GM13976 (cell line): ENCODE data around the gene PRRG3.

Source experiments
- DNase-seq: peaks from one replicate; pipeline ENCODE4 v3.0.0; 2012; ENCODE audit warnings: low spot score
- in situ Hi-C: fragments of 300-500 bp; cut with MboI; formaldehyde crosslinking; loops from one replicate; pipeline ENCODE4 v1.12.0; 2022; ENCODE audit warnings: low sequenced_read_pairs, mixed read lengths, inconsistent platforms; ENCODE audit not compliant: unreplicated experiment
- TF ChIP-seq, protein P1 (sequence below): IDR thresholded peaks from 2 replicates; pipeline ENCODE4 v1.5.1; 2012; ENCODE audit warnings: borderline replicate concordance, mild to moderate bottlenecking; ENCODE audit not compliant: insufficient read depth; ENCODE audit errors: extremely low read depth, missing control alignments, control extremely low read depth

Gene PRRG3

GRCh38 chrX:151699746-151700145 is 4.5 kb downstream of the PRRG3 start:
- in situ Hi-C loops: no loop called here
- TF ChIP-seq, protein P1, sequence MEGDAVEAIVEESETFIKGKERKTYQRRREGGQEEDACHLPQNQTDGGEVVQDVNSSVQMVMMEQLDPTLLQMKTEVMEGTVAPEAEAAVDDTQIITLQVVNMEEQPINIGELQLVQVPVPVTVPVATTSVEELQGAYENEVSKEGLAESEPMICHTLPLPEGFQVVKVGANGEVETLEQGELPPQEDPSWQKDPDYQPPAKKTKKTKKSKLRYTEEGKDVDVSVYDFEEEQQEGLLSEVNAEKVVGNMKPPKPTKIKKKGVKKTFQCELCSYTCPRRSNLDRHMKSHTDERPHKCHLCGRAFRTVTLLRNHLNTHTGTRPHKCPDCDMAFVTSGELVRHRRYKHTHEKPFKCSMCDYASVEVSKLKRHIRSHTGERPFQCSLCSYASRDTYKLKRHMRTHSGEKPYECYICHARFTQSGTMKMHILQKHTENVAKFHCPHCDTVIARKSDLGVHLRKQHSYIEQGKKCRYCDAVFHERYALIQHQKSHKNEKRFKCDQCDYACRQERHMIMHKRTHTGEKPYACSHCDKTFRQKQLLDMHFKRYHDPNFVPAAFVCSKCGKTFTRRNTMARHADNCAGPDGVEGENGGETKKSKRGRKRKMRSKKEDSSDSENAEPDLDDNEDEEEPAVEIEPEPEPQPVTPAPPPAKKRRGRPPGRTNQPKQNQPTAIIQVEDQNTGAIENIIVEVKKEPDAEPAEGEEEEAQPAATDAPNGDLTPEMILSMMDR: no peak

DNA sequence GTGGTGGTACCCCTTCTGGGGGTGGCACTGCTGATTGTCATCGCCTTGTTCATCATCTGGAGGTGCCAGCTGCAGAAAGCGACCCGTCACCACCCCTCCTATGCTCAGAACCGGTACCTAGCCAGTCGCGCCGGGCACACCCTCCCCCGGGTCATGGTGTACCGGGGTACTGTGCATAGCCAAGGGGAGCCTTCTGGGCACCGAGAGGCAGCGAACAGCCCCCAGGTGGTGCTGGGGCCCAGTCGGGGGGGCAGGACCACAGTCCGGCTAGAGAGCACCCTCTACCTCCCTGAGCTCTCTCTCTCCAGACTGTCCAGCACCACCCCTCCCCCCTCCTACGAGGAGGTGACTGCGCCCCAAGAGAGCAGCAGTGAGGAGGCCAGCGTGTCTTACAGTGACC is 5.3 kb downstream of the PRRG3 start:
- DNase-seq: no peak
- TF ChIP-seq, protein P1: no peak

More at GRCh38 chrX:151699746-151700145, 4.5 kb downstream of the PRRG3 start:
- no peak for DNase-seq

DNA sequence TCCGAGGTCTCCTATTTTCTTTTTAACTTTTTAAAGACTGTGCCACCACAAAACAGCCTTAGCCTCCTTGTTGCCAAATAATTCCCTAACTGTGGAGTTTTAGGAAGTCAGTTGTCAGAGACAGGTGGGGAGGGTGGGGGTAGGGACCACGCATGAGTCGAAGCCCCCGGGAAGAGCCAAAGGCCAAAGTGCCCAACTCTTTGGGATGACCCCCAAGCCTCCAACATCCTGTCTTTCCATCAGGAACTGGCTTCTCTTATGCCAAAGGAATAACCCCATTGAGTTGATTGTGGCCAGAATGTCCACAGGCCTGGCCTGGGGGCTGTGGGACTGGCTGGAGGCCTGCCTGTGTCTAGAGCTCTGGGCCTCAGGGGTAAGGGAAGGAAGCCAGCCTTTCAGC is 5.8 kb downstream of the PRRG3 start:
- in situ Hi-C loops: no loop called here
- TF ChIP-seq, protein P1: no peak
- no peak for DNase-seq

More for the DNA sequence above, 5.3 kb downstream of the PRRG3 start:
- in situ Hi-C loops: no loop called here

DNA sequence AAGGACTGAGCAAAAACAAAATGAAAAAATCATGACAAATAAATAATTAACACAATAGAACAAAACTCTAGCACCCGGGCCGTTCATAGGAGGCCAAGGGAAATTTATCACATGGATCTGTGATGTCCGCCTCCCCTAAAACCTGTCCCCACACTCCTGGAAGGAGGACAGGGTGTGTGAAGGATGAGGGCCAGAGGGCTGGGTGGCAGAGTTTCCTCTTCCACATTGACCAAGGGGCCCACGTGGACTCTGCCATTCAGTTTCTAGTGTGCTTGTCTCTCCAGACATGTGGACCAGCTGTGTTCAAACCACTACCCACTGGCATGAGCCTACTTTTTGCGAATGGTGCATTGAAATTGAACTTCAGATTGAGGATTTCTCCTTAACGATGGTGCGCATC is 6.3 kb downstream of the PRRG3 start:
- no peak for DNase-seq
- in situ Hi-C loops: no loop called here
- TF ChIP-seq, protein P1: no peak

- in situ Hi-C loops: no loop called here
- TF ChIP-seq, protein P1: no peak
- no peak for DNase-seq
Measured at GRCh38 chrX:151702026-151702714, 6.9 kb downstream of the PRRG3 start.

- in situ Hi-C loops: no loop called here
- no peak for DNase-seq
- TF ChIP-seq, protein P1: no peak
Measured at GRCh38 chrX:151702741-151703340, 7.6 kb downstream of the PRRG3 start.
